Measurements from ENCODE around the gene PRDM1.

DNA sequence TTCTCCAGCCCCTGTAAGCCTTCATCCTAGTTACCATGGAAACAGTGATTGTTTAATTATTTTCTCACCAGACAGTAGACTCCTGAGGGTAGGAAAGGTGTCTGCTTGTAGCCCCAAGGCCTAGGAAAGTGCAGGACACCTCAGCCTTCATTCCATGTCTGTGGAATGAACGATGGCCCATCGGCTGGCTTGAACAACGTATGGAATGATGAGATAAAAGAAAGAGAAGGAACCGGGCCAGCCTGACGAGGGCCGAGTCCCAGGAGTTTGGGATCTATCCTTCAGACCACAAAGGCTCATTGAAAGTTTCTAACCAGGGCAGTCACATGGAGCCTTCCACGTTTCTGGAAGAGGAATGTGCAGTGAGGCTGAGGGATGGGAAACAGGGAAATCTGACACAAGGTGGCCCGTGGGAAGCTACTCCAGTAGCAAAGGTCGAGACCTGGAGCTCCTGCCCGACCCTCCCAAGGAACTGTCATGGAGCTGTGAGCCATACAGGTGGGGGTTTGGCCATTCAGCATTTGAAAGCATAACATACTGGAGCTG, 46.1 kb downstream of the PRDM1 start:
- TF ChIP-seq CTCF (conservative IDR thresholded peaks at IDR 0.05; ENCODE audit: low read length) (no peak), EZH2phosphoT487 (IDR thresholded peaks at IDR 0.05; ENCODE audit: borderline replicate concordance) (no peak)

Data from Loucy (cell line).